GM21619 (cell line): ENCODE data around the gene MBOAT2.

Experiments used
- ATAC-seq: cut with Tn5 transposase; IDR thresholded peaks from one replicate; pipeline ENCODE4 v1.9.1; 2021; ENCODE audit not compliant: unreplicated experiment

Gene MBOAT2

GRCh38 chr2:9018534-9018933 is 15.1 kb upstream of the MBOAT2 start:
- no peak for ATAC-seq

DNA sequence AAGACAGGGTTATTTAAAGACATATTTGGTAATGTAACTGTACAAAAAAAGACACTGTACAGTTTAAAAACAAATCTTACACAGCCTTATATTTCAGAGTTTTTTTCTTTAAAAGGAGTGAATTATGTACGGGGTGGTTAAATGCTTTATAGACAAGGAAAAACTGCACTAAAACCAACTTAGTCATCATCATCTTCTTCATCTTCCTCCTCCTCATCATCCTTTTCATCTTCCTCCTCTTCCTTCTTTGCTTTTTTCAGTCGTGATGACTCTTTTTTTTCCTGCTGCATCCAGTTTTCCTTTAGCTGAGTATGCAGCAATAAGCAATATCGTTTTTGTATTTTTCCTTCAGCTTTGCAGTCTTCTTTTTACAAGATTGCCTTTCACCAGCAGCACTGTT is 14.6 kb upstream of the MBOAT2 start:
- no peak for ATAC-seq

DNA sequence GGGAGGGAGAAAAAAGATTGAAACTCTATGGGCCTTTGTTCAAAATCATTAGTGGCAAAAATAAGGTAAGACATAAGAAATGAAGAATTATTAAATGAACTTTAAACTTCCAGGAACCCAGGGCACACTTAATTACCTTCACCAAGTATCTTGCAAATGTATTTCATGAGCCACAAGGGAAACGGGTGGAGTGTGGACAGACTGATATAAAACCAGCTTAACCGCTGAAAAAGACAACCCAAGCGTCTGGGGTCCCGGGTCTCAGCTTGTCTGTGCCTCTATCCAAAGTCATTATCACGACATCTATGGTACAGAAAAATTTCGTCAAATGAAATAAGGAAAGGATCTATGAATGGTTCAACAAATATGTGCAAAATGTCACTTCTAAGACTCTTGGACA is 13.9 kb upstream of the MBOAT2 start:
- ATAC-seq = no peak

- ATAC-seq = no peak
Measured at GRCh38 chr2:9015998-9016397, 12.5 kb upstream of the MBOAT2 start.

GRCh38 chr2:9013403-9013802 is 9.9 kb upstream of the MBOAT2 start:
- ATAC-seq = no peak

- ATAC-seq = no peak
Measured at GRCh38 chr2:9010866-9011265, 7.4 kb upstream of the MBOAT2 start.

DNA sequence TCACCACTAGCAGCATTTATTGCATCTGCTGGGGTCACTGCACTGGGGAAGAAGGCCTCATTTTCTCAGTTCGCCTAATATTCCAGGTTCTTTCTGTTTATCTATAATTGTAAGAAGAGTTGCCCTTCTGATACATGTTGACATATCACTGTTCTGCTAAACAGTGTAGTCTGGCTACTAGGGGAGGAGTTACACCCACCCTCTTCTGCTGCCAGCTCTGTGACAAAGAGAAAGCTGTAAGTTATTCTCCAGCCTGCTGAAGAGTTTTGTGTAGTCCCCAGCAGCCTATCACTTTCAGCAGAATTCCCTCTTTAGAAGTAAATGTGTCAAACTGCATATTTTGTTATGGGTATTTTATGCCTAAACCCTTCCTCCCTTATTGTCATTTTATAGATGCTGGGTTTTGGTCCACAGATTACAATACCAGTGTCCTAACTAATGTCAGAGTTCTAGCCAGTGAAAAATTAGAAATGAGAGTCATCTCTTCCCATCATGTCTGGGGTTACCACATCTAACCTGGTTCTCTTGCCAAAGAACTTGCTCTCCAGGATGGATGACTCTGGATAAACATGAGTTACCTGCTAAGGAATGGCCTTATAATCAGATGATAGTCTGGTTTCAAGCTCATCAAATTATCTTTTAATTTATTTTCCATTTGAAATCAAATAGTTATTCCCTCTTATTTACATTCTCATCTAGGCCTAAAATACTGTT is 5.6 kb upstream of the MBOAT2 start:
- ATAC-seq = no peak

DNA sequence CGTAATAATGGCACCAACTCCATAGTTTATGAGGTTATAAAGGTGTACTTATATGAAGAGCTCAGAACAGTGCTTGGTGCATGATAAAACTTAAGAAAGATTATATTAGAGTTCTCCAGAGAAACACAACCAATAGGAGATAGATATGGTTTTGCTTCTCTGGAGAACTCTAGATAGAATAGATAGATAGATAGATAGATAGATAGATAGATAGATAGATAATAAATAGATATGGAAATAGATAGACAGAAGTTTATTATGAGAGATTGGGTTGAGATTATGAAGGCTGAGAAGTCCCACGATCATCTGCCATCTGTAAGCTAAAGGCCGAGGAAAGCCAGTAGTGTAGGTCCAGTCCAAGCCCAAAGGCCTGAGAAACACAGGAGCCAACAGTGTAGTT is 2.9 kb upstream of the MBOAT2 start:
- no peak for ATAC-seq

GRCh38 chr2:9004338-9005204 is 1.1 kb upstream of the MBOAT2 start:
- no peak for ATAC-seq

DNA sequence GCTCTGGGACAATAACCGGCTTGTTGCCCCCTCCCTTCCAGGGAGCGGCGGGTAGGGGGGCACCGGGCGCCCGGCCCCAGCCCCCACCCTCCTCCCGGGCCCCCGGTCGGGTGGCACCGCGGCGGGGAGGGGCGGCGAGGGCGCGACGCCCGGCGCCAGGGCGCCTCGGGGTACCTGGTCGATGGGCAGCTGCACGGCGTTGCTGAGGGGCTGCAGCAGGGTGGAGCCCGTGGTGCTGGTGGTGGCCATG is 193 bp downstream of the MBOAT2 start:
- ATAC-seq = no peak

DNA sequence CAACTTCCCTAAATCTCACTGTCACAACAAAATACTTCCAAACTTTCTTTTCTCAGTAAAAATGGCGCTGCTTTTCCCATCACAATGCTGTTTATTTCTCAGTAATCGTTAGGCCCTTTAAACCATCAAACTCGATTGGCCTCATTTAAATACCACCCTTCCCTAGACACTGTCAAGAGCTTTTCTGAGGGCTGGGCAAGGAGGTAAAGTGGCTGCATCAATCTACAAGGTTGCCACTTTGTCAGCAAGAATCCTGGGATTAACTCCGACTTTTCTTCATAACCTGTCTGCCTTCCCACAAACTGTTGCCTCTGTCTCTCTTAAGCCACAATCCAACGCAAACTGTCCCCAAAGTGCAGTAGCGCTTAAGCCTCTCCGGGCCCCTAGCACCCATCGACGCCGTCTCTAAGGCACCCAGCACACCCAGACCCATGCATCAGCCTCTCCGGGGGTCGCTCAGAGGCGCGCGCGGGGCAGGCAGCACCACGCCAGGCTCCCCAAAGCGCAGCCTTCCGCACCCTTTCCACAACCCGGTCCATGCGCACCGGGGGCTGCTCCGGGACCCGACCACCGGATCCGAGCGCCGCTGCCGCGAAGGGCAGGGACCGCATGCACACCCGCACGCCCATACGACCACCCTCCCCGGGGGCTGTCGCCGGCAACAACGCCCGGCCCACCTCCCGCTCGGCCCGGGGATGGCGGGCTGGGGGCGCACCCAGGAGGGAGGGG is 683 bp downstream of the MBOAT2 start:
- peak; percentile 7 for ATAC-seq

DNA sequence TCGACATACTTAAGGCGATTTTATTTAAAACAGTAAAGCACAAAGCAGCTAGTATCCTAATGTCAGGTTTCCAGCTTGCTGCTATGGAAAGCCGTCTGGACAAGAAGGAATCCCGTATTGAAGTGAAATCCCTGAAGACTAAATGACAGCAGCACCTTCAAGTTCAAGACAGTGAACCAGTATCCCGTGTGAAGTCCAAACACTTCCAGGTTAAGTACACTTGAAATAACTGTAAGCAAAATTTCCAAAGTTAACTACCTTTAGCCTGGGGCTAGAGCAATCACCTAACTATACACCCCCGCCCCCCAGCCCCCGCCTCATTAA is 1.2 kb downstream of the MBOAT2 start:
- no peak for ATAC-seq

GRCh38 chr2:9001778-9002177 is 1.7 kb downstream of the MBOAT2 start:
- no peak for ATAC-seq

GRCh38 chr2:9001229-9001628 is 2.3 kb downstream of the MBOAT2 start:
- ATAC-seq = no peak

- ATAC-seq = no peak
Measured at GRCh38 chr2:9000442-9000841, 3.0 kb downstream of the MBOAT2 start.

DNA sequence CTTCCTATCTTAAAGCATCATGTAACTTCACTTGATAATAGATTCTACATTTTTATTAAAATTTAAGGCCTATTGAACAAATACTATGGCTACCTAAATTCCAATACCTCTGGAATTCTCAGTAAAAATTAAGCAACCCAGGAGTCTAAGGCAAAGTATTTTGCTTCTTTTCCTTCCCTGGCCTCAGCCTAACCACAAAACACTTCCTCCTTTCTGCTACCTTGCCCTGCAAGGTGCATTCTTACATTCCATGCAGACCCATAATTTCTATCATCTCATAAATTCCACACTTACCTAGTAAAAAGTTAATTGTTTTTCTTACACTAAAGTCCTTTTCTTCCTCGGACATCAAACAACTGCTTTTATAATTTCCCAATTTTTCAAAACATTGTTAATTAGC is 3.7 kb downstream of the MBOAT2 start:
- no peak for ATAC-seq

GRCh38 chr2:8999102-8999446 is 4.4 kb downstream of the MBOAT2 start:
- no peak for ATAC-seq

GRCh38 chr2:8998418-8999101 is 4.9 kb downstream of the MBOAT2 start:
- ATAC-seq = no peak

GRCh38 chr2:8997631-8998030 is 5.9 kb downstream of the MBOAT2 start:
- no peak for ATAC-seq

DNA sequence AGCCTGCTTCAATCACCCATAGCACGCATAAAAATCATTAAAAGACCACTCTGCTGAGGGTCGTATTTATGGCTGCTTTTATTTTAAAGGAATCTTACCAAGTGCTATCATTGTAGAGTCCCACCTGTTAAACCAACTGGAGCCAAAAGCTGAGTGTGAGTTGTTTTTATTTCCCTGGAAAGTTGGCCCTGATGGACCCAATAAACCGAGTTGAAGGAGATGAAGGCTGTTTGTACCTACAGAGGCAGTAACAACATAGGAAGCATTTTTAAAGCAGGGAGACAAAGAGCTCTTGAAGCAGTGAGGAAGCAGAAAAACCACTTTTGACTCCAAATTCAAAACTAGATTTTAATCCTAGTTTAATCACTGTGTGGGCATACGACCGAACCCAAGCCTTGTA is 6.4 kb downstream of the MBOAT2 start:
- ATAC-seq = no peak

DNA sequence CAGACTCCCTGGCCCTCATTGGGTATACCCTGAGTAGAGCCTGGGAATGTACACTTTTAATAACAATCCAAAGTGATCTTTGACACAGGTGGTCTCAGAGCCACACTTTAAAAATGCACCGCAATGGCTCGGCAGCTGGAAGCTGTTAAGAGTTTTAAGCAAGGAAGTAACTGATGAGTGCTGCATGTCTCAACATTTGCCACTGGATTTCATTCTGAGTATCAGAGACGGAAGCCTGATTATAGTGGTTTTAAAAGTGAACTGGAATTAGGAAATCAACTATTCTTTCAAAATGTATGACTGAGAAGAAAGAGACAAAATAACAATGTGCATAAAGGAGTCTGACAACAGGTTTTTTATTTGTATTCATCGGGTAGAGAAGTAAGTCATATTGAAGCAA is 7.5 kb downstream of the MBOAT2 start:
- ATAC-seq = no peak

DNA sequence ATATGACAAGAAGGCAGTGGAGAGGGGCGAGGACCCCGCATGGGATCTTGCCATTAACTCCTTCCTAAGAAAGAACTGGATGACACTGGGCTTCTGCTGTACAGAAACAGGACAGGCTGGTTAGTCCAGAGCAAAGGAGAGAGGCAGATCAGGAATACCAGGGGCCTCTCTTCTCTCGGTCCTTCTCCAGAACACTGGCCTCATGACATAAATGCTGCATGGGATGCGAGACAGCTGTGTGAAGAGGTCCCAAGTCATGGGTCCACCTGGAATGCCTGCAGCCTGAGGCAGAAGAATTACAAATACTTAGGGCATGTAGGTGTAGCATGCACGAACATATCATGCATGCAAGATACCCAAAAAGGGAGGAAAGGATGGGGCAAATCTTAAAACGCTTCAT is 9.1 kb downstream of the MBOAT2 start:
- ATAC-seq = no peak
